Transverse colon (tissue), 4 donors: ENCODE results near the gene RAD23A. TPM values are rescaled to one million over a fixed set of nuclear protein-coding genes. Genes with fewer than 3 reads are reported as not detected.

Experiments
- DNase-seq: peaks from one replicate; pipeline ENCODE4 v3.0.0-alpha.2; 2019
- H3K27ac ChIP-seq, 4 donors: fragments of 200-600 bp; sonication (generic); 2 replicates each; pipeline ENCODE4 v1.5.1; 2016 to 2018; ENCODE audit warnings: inconsistent platforms in 4 of 4
- H3K27me3 ChIP-seq: fragments of 200-600 bp; sonication (generic); 2 replicates; pipeline ENCODE4 v1.5.1; 2017; ENCODE audit warnings: inconsistent platforms
- H3K36me3 ChIP-seq, 4 donors: fragments of 200-600 bp; sonication (generic); 2 replicates each; pipeline ENCODE4 v1.5.1; 2017 to 2019; ENCODE audit warnings: inconsistent platforms in 4 of 4
- H3K4me1 ChIP-seq, 4 donors: fragments of 200-600 bp; sonication (generic); 2 replicates each; pipeline ENCODE4 v1.5.1; 2017 to 2020; ENCODE audit warnings: inconsistent platforms in 4 of 4
- H3K4me3 ChIP-seq, 4 donors: fragments of 200-600 bp; sonication (generic); 1 replicate in 1 of 4; 2 replicates in 3 of 4; pipeline versions ENCODE4 v1.5.1 to v1.6.1; 2017 to 2019; ENCODE audit warnings: inconsistent platforms in 4 of 4
- H3K9me3 ChIP-seq, 2 donors: fragments of 200-600 bp; sonication (generic); 2 replicates each; pipeline ENCODE4 v1.5.1; 2017 to 2019; ENCODE audit warnings: inconsistent platforms in 2 of 2
- EP300 ChIP-seq: sonication (generic); formaldehyde crosslinking; IDR thresholded peaks from one replicate; pipeline ENCODE4 v1.6.1; 2017; ENCODE audit warnings: antibody characterized with exemption, low read depth
- POLR2A ChIP-seq: fragments of 450-650 bp; IDR thresholded peaks from one replicate; pipeline ENCODE4 v1.6.1; 2016; ENCODE audit warnings: antibody characterized with exemption, mild to moderate bottlenecking, moderate library complexity
- POLR2AphosphoS5 ChIP-seq, 3 donors: sonication (generic); formaldehyde crosslinking; IDR thresholded peaks; one replicate each; pipeline ENCODE4 v1.6.1; 2016; ENCODE audit warnings: antibody characterized with exemption in 3 of 3
- WGBS, 2 donors: methylation state at CpG; one replicate each; pipeline ENCODE4 v1.1.5; 2018; ENCODE audit warnings: low coverage in 1 of 2; 5-methylcytosine and 5-hydroxymethylcytosine counted together
- in situ Hi-C, 4 donors: fragments of 200-750 bp; cut with MboI; loops; one replicate each; pipeline versions ENCODE4 v1.15.0 to v1.15.1; 2017; ENCODE audit warnings: low sequenced_read_pairs in 3 of 4, low pct_ligation_motif_present in 1 of 4, low pct_unique_long_range_greater_than_20kb in 1 of 4
- intact Hi-C: fragments of 100-400 bp; cut with DNase I; formaldehyde crosslinking; loops from one replicate; pipeline ENCODE4 v1.15.1; 2023; ENCODE audit warnings: low total_unique reads
- total RNA-seq, 4 donors: library from RNA; depleted of rRNA; stranded (reverse); fragments of >200 nt; gene quantifications; one replicate each; pipeline ENCODE4 v1.1.0, GENCODE V29; 2016
- TF ChIP-seq, protein P1 (sequence below), 5 experiments: fragments of 200-600 bp in 3 of 5; fragments of 450-650 bp in 2 of 5; sonication (generic) in 3 of 5; IDR thresholded peaks; 1 replicate in 2 of 5; 2 replicates in 3 of 5; pipeline ENCODE4 v1.5.1; 2016 to 2017; ENCODE audit warnings: antibody characterized with exemption in 5 of 5, inconsistent platforms in 3 of 5, mild to moderate bottlenecking in 2 of 5, moderate library complexity in 1 of 5

RAD23A gene
- total RNA-seq, 4 donors from 2014 or later = 57.9 to 87.9 (median 75.9) TPM

DNA sequence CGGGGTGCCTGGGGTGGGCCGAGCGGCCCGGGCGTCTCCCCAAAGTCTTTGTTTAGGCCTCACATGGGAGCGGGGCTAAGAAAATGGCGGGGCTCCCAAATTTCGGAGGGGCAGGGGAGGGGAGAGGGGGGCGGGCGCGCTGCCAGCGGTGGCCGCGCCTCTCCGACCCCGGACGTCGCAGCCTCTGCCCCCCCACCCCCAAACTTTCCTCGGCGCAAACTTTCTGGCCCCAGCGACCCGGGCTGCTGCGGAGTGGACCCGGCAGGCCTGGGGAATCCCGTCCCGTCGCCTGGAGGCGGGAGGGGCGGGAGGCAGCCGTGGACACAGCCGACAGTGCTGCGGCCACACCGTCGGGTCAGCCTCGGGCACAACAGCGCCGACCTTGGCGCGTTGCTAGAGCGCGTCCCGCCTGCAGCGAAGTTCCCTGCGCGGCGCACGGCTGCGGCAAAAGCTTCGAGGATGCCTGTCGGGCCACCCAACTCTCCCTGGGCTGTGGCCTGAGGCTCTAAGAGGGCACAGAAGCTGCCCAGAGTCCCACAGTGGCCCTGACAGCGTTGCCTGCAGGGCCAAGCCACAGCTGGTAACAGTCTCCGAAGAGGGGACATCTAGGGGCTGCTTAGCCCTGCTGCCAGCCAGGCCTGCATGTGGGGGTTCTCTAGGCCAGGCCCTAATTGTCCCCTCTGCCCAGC is 50.9 kb downstream of the RAD23A start:
- peak overlapping the region; percentile 87 to 91 (median 89) for H3K27ac ChIP-seq
- H3K9me3 ChIP-seq = no peaks in the 10 kb centered on the region
- H3K4me3 ChIP-seq = peak overlapping the region; percentile 59 to 75 (median 65)
- WGBS, 2 donors = 23% methylated on average over 32 of the region's 52 CpGs; no CpG with 5 or more reads in 1 of the 2 donors
- TF ChIP-seq, protein P1, sequence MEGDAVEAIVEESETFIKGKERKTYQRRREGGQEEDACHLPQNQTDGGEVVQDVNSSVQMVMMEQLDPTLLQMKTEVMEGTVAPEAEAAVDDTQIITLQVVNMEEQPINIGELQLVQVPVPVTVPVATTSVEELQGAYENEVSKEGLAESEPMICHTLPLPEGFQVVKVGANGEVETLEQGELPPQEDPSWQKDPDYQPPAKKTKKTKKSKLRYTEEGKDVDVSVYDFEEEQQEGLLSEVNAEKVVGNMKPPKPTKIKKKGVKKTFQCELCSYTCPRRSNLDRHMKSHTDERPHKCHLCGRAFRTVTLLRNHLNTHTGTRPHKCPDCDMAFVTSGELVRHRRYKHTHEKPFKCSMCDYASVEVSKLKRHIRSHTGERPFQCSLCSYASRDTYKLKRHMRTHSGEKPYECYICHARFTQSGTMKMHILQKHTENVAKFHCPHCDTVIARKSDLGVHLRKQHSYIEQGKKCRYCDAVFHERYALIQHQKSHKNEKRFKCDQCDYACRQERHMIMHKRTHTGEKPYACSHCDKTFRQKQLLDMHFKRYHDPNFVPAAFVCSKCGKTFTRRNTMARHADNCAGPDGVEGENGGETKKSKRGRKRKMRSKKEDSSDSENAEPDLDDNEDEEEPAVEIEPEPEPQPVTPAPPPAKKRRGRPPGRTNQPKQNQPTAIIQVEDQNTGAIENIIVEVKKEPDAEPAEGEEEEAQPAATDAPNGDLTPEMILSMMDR (IDR thresholded peaks at IDR 0.05) = no peak
- TF ChIP-seq EP300 (no peak), POLR2A (no peak), POLR2AphosphoS5 (IDR thresholded peaks at IDR 0.05) (peak in 1 of 3 donors; percentile 50)
- peaks cover 0 to 32% (median 16%) of the 10 kb centered on the region in 4 donors for H3K4me1 ChIP-seq
- H3K27me3 ChIP-seq = no peaks in the 10 kb centered on the region
- no peak for DNase-seq
- no peaks in the 10 kb centered on the region for H3K36me3 ChIP-seq
- in situ Hi-C loops (loop anchor here in 1 of 4 donors (25.0 kb wide), 1 partner anchor 91 kb away; no protein-coding TSS in a partner anchor), intact Hi-C loops (loop anchor here (5.0 kb wide), 1 partner anchor 36 kb away; no protein-coding TSS in a partner anchor)

DNA sequence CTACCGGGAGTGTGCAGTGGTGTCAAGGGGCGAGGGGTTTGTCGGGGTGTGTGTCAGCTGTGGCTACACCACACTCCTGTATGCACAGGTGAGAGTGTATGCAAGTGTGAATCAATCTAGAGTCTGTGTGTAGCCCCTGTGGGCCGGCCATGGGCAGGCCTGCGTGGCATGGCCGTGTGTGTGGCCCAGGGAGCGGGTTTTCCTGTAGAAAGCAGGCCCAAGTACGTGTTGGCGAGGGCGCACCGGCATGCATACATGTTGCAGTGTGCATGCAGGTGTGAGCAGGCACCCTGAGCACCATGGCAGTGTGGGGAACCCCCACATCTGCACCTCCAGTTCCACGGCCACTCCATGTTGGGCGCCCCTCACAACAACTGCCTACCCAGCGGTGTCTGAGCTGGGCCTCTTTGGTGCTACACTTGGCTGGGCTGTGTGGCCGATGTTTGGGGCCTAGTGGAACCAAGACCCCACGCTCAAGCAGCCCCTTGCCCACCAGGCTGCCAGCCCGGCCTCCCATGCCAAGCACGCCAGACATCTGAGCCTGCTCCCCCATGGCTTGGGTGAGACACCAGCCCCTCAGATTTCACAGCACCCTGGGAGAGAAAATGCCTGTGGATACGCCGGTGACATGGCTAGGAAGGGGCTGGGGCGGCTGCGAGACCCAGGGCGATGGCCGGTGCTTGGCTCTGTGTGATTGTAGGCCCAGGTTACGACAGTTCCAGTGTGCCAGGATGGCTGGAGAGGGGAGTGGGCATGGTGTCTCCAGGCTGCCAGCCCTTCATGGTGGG is 51.7 kb downstream of the RAD23A start:
- no peak for TF ChIP-seq EP300
- TF ChIP-seq, protein P1 (IDR thresholded peaks at IDR 0.05) = no peak
- TF ChIP-seq POLR2A = no peak
- no peak for TF ChIP-seq POLR2AphosphoS5 (IDR thresholded peaks at IDR 0.05)
- Histone ChIP-seq H3K36me3 (no peaks in the 10 kb centered on the region), H3K4me1 (peaks cover 0 to 32% (median 17%) of the 10 kb centered on the region in 4 donors), H3K4me3 (peak overlapping the region in 2 of 4 donors; percentile 68 to 75), H3K27ac (peak overlapping the region; percentile 87 to 91 (median 89)), H3K27me3 (no peaks in the 10 kb centered on the region), H3K9me3 (no peaks in the 10 kb centered on the region)
- no peak for DNase-seq
- WGBS, 2 donors = 85% methylated on average over 15 of the region's 25 CpGs; no CpG with 5 or more reads in 1 of the 2 donors
- in situ Hi-C loops = loop anchor here in 1 of 4 donors (25.0 kb wide), 1 partner anchor 90 kb away; no protein-coding TSS in a partner anchor
- intact Hi-C loops = loop anchor here (5.0 kb wide), 1 partner anchor 35 kb away; no protein-coding TSS in a partner anchor

DNA sequence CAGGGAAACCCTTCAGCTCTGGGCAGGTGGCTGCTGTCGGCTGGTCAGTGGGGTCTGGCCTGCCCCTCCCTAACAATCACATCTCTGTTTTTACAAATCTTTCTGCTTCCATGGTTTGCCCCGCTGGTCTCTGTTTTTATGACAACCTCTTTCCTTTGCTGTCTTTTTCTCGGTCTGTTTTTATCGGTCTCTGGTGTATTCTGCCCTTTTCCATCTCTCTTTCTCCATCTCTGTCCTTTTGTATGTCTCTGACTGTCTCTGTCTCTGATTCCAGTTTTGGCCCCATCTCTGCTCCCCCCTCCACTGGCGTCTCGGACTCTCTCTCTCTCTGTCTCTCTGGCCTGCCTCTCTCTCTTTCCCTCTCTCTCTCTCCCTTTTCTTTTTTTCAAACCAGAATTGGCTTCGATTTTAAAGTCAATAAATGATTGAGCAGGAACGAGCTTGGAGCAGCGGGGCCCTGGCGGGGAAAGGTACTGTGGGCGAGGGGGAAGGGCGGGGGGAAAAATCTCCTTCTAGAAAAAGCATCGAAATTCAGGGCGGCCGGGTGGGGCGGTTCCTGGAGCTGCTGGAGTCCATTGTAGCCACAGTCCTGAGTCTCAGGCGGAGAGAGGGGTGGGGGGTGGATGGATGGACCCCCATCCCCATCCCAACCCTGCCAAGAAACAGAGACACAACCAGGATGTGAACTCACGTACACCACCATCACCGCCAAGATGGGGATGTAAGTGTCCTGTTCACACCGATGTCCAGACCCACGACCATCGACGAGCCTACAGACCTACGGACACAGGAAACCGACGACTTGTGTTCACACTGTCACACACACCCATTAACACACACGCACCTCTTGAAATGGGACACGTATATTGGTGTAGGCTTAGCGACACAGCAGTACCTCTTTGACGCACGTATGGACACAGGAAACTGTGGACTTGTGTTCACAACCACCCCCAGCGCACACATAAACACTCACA is 52.6 kb downstream of the RAD23A start:
- intact Hi-C loops (loop anchor here (5.0 kb wide), 1 partner anchor 34 kb away; no protein-coding TSS in a partner anchor), in situ Hi-C loops (loop anchor here in 1 of 4 donors (25.0 kb wide), 1 partner anchor 89 kb away; no protein-coding TSS in a partner anchor)
- Histone ChIP-seq H3K36me3 (no peaks in the 10 kb centered on the region), H3K27me3 (no peaks in the 10 kb centered on the region), H3K4me1 (peaks cover 0 to 39% (median 21%) of the 10 kb centered on the region in 4 donors), H3K9me3 (no peaks in the 10 kb centered on the region), H3K27ac (peak overlapping the region; percentile 87 to 91 (median 89)), H3K4me3 (no peak overlapping the region)
- TF ChIP-seq, protein P1 (IDR thresholded peaks at IDR 0.05) = no peak
- TF ChIP-seq EP300 = no peak
- no peak for DNase-seq
- 66 to 83% methylated on average over 8 to 32 of the region's 32 CpGs for WGBS, 2 donors
